ENCODE results near the gene ATP6V1G3.

- TF ChIP-seq CTCF (IDR thresholded peaks at IDR 0.05; ENCODE audit: low read length) (no peak), EZH2 (IDR thresholded peaks at IDR 0.05; ENCODE audit: borderline replicate concordance, low read length) (no peak)
Measured at GRCh38 chr1:198491028-198491427, 49.5 kb downstream of the ATP6V1G3 start.
